H1 (cell line): Measurements from ENCODE around the gene CLEC16A. TPM values are rescaled to one million over a fixed set of nuclear protein-coding genes. Genes with fewer than 3 reads are reported as not detected.

Experiments used
- BACH1 ChIP-seq: IDR thresholded peaks from 2 replicates; pipeline ENCODE4 v1.6.1; 2012; ENCODE audit warnings: low read length, improper control_type of control experiment
- CHD2 ChIP-seq: IDR thresholded peaks from 2 replicates; pipeline ENCODE4 v1.6.1; 2012; ENCODE audit warnings: low read length, improper control_type of control experiment
- CHD7 ChIP-seq: fragments of 300-600 bp; sonication (generic); IDR thresholded peaks from 2 replicates; pipeline ENCODE4 v1.7.1; 2012; ENCODE audit warnings: low read length, moderate library complexity, mild to moderate bottlenecking, inconsistent platforms; ENCODE audit not compliant: insufficient replicate concordance
- HDAC2 ChIP-seq, 2 experiments: fragments of 300-600 bp in 1 of 2; sonication (generic) in 1 of 2; IDR thresholded peaks; 2 replicates each; pipeline ENCODE4 v1.6.1; 2011 to 2012; ENCODE audit warnings: low read depth in 2 of 2, low read length in 2 of 2, mild to moderate bottlenecking in 2 of 2, moderate library complexity in 2 of 2, borderline replicate concordance in 1 of 2, inconsistent platforms in 1 of 2
- KDM1A ChIP-seq: fragments of 200-600, 300-600 bp; sonication (generic); IDR thresholded peaks from 2 replicates; pipeline ENCODE4 v1.7.1; 2016; ENCODE audit warnings: mild to moderate bottlenecking, low read length, borderline replicate concordance
- NANOG ChIP-seq: IDR thresholded peaks from 2 replicates; pipeline ENCODE4 v1.6.1; 2011; ENCODE audit warnings: low read length, low read depth, mild to moderate bottlenecking, inconsistent platforms; ENCODE audit not compliant: insufficient read depth, poor library complexity, severe bottlenecking
- POLR2A ChIP-seq, 2 experiments: IDR thresholded peaks; 1 replicate in 1 of 2; 2 replicates in 1 of 2; pipeline ENCODE4 v1.6.1; 2011; ENCODE audit warnings: low read depth in 2 of 2, low read length in 2 of 2, mild to moderate bottlenecking in 2 of 2; ENCODE audit errors: control extremely low read depth in 1 of 2
- POU5F1 ChIP-seq: IDR thresholded peaks from 2 replicates; pipeline ENCODE4 v1.6.1; 2011; ENCODE audit warnings: low read depth, mild to moderate bottlenecking, low read length, moderate library complexity
- RBBP5 ChIP-seq: IDR thresholded peaks from 2 replicates; pipeline ENCODE4 v1.7.1; 2012; ENCODE audit warnings: low read depth, mild to moderate bottlenecking, inconsistent platforms, low read length, moderate library complexity, borderline replicate concordance
- TAF1 ChIP-seq: IDR thresholded peaks from 2 replicates; pipeline ENCODE4 v1.6.1; 2011; ENCODE audit warnings: mild to moderate bottlenecking, low read depth, low read length
- polyA plus RNA-seq, 7 experiments: library from polyadenylated mRNA; depleted of rRNA in 3 of 7; stranded (reverse) in 5 of 7; unstranded in 2 of 7; fragments of >200 nt in 5 of 7; fragments of 200-250 nt in 2 of 7; gene quantifications; 1 replicate in 5 of 7; 2 replicates in 1 of 7; 4 replicates in 1 of 7; pipeline versions ENCODE4 v1.2.1 to v1.2.3, GENCODE V29; 2011 to 2013; ENCODE audit warnings: missing spikeins in 2 of 7, mixed read lengths in 2 of 7
- total RNA-seq: library from RNA; stranded (reverse); fragmentation: NEBNext Ultra II Directional; extraction: Animal tissue kit (Norgen Biotek cat#: 25700); gene quantifications from 2 replicates; pipeline ENCODE4 v1.2.1, GENCODE V29; 2021
- TF ChIP-seq, protein P1 (sequence below): IDR thresholded peaks from 2 replicates; pipeline ENCODE4 v1.6.1; 2011; ENCODE audit warnings: low read length, improper control_type of control experiment

CLEC16A gene
- total and polyA plus RNA-seq, 2 of the 8 experiments (the other 6 are each of a cell fraction or from before 2014, with no cell fraction given) = 7.6 to 19.3 TPM

DNA sequence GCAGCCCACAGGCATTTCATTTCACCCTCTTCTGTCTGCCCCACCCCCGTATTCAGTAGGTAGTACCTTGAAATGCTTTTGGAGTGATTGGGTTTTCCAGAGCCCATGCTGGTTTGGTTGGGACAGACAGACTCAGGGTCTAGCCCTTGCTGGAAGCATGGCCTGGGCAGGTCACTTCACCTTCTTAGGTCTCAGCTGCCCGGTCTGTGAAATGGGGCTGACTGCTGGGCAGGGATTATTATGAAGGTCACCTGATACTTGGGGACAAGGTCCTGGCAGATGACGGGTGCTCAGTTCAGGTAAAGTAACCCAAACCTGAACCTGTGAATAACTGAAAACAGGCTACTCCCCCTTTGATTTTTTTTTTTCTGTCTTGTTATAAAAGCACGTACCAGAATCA is 116.0 kb downstream of the CLEC16A start (continued):
- no peak for TF ChIP-seq CHD7
- no peak for TF ChIP-seq POLR2A (IDR thresholded peaks at IDR 0.05; ENCODE audit: control extremely low read depth in 1 of 2, low read depth in 2 of 2, low read length in 2 of 2)
- TF ChIP-seq TAF1 = no peak
- no peak for TF ChIP-seq KDM1A
- TF ChIP-seq, protein P1, sequence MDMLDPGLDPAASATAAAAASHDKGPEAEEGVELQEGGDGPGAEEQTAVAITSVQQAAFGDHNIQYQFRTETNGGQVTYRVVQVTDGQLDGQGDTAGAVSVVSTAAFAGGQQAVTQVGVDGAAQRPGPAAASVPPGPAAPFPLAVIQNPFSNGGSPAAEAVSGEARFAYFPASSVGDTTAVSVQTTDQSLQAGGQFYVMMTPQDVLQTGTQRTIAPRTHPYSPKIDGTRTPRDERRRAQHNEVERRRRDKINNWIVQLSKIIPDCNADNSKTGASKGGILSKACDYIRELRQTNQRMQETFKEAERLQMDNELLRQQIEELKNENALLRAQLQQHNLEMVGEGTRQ = no peak
- TF ChIP-seq POU5F1 = no peak
- no peak for TF ChIP-seq HDAC2 (IDR thresholded peaks at IDR 0.05; ENCODE audit: borderline replicate concordance in 1 of 2, low read depth in 2 of 2, low read length in 2 of 2)
- TF ChIP-seq CHD2 = no peak
- TF ChIP-seq NANOG = no peak
- no peak for TF ChIP-seq BACH1
- TF ChIP-seq RBBP5 = no peak
